Activated CD4-positive, alpha-beta T cell treated with anti-CD3 and anti-CD28 coated beads, Interleukin-2, Interleukin-6, amounts not matched to agents 100 ng/mL and 50 ng/mL, durations not matched to agents 16 hours and 8 hours (primary cell): ENCODE data around the gene GPR78.
A peak's percentile ranks its signal among the peaks of the same experiment; 100 is the strongest.

ENCODE experiments used
- DNase-seq: peaks from one replicate; pipeline ENCODE4 v3.0.0-alpha.2; 2020

The GPR78 gene

DNA sequence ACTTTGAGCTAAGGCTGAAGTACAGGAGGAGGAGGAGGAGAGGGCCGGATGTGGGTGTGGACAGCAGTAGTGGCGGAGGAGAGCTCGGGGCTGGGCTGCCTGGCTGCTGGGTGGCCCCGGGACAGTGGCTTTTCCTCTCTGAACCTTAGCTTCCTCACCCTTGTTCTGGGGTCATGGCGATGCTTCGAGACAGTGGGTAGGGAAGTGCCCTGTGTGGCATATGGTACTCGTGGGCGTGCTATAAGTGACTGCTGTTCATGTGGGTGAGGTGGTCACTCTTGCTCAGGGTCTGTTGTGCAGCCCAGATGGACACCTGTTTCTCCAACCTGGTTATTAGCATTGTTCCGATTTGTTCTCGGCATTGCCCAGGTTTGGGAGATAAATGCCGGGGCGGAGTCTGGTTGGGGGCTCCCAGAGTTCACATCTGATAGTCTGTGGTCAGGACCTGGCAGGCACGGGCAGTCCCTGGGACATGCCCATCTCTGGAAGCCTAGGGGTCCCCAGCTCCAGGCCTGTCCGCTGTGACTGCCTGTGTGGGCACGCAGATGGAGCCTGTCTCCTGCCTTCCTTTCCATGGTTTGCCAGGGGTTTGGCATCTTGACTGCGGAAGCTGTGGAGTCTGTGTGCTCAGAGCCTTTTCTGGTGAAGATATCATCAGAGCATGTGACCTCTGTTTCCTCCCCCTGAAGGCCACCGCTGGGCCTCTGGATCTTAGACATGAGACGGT lies 7.4 kb downstream of the GPR78 start:
- DNase-seq = no peak

DNA sequence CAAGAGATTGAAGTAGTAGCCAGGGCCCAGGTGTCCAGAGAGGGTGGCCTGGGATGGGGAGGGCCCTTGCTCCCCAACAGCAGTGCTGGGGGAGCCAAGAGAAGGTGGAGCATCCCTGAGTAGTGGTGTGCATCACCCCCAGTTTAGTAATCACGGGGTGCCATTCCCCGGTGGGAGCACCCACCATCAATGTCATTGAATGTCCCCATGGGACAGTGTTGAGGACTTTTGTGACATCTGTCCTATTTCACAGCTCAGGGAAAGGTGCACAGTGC lies 7.9 kb downstream of the GPR78 start:
- no peak for DNase-seq

DNA sequence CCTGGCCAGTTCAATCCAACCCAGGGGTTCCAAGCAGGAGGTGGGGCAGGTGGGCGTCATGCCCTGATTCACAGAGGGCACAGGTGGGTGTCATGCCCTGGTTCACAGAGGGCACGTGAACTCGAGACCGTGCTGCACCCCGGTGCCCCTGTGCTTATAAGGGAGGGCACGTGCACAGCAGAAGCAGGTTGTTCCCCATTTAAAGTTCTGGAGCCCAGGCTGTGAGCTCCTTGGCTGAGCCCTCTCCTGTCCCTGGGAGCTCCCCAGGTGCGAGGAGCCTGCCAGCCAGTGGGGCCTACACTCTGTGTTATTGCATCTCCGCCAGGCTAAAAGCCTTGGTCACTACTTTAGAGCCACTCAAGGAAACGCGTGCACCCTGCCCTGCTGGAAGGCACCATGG lies 9.1 kb downstream of the GPR78 start:
- no peak for DNase-seq

DNA sequence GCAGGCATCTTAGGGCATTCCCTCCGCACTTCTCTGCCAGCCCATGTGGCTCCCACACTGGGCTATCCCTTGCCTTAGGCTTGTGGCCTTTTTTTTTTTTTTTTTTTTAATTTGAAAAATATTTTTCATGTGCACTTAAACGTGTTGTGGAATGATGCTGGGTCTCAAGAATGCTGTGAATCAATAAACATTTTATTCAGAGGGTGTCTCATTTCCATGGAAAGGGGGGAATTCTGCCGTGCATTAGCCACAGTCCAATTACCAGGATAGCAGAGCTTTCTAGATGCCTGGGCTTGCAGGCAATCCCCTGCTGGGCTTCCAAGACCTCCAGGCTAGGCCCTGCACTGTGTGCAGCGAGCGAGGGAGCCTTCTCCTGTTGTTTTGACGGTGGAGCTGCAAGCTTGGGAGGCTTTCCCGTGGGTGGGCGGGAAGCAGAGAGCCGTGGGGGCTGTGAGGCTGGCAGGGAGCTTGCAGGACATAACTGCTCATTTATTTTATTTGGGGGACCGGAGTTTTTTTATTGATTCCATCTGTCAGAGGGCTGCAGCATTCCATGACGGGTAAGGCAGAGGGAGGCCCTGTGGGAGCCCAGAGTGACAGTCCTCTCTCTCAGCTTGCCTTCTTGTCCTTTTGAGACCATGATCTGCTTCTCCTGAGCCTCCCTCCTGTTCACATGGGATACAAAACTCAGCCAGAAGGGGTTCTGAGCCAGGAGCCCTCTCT lies 9.8 kb downstream of the GPR78 start:
- DNase-seq = no peak

DNA sequence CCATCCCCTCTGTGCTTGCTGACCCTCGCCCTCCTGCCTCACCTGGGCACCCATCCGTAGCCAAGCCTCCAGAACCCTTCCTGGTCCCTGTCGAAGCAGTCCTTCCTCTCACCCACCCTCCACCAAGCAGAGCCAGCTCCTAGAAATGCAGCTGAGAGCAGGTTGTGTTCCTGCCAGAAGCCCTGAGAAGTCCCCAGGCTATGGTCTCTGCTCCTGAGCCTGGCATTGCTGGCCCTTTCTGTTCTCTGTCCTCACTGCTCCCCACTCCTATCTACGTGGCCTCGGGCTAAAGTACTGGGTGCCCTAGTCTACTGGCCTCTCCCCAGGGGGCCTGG lies 10.3 kb downstream of the GPR78 start:
- DNase-seq = no peak

DNA sequence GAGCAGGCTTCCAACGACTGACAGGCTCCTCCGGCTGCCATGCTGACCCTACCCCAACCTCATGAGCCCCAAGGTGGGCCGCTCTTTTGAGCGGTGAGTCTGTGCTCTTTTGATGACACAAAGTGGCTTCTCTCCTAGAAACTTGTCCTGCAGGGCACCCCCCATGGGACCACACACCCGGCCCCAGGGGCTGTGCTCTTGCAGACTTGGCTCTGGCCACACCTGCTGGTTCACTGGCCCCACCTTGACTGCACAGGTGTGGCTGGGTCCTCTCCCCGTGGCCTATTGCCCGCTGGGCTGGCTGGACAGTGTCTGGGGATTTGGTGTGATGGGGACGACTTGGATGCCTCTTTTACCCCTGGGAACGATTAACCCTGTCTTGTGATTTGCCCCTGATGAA lies 10.9 kb downstream of the GPR78 start:
- no peak for DNase-seq

DNA sequence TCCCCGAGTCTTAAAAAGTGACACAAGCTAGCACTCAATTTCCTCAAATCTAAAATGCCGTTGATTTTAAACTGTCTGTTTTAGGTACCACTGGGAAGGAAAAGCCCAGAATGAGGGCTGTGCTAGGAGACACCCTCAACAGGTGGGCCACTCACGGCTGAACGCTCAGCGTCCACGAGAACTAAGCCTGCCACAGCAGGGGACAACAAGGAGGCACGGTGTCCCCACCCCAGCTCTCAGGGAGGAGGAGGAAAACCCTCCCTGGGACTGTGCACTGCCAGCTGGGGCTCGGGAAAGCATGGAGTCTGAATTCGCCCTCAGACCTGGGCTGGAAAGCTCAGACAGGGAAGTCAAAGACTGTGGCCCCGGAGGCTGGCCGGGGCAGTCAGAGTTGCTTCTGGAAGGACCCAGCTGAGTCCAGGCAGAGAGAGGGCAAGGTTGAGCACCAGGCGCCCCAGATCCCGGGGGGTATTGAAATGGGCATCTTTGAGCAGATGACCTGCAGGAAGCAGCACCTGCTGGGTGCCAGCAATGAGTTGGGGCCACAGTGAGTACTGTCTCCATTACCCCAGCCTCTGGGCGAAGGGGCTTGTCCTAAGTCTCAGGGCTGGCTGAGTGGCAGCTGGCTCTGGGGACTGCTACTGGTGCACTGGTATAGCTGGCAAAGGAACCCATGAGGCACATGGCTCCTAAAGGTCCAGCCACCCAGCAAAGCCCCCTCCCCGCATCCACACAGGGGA lies 11.6 kb downstream of the GPR78 start:
- no peak for DNase-seq

DNA sequence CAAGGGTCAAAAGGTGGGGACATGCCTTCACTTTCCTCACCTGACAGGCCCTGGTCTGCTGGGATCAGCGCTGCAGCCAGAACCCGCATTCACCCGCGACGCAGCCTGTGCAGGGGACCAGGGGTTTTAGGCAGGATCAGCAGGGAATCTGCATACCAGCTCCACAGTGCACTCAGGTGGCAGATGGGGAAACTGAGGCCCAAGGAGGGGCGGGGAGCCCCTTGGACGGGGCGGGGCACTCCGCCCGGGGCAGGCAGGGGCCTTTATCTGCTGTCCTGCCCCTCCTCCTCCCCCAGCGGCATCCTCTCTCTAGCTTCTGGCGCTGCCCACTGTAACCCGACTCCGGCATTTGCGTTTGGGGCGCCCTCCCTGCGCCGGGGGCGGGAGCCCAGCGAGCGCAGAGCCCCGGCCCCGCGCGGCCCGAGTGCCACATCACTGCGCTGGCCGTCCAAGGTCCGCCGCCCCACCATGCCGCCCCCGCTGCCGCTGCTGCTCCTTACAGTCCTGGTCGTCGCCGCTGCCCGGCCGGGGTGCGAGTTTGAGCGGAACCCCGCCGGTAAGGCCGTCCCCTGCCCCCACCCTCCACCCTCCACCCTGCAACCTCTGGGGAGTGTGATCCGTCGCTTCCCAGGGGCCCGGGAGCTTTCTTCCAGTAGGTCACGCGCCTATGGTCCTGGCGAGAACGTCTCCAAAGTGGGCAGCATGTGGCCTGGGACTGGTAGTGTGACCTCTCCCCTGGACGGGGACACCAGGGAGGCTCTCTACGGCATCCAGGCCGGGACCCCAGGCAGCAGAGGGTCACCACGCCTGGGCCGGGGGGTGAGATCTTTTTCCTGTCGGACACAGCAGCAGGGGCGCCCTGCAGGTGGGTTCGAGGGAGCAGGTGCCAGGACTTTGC lies 12.4 kb downstream of the GPR78 start, which contains the start of gene CPZ:
TSS of gene CPZ (plus strand) at position 400 of the 898 bp plus-strand sequence. CDS start at position 469, 69 bp downstream.
- DNase-seq = no peak

DNA sequence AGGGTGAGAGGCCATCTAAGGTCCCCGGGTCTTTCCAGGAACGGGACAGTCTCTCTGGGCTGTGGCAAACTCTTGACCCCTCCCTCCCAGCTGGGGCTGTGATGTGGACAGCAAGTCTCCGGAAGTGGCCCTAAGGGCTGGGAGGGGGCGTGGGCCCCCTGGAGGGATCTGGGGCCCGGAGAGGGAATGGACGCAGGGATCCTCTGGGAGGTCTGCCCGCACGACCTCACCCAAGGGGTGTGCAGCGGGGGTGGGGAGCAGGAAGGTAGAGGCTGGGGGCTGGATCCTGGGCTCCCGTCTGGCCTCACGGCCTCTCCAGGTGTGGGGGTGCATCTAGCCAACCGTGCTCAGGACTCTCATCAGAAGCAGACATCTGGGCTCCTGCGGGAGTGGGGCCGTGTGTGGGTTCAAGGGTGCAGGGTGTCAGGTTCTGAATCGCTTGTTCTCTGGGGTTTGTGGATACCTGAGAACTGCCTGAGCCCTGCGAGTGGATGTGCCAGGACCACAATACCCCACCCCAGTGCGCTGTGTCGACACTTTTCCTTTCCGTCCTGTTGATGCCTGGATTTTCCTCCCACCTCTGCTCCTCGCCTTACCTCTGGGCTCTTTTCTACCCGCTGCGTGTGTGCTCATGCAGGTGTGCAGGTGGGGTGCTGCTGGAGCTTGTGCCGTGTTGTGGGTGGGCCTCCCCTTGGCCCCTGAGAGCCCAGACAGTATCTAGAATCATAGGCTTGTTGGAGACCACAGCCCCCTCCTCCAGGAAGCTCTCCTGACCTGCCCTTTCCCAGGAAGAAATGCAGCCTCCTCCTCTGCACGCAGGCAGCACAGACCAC lies 13.3 kb downstream of the GPR78 start:
- no peak for DNase-seq

DNA sequence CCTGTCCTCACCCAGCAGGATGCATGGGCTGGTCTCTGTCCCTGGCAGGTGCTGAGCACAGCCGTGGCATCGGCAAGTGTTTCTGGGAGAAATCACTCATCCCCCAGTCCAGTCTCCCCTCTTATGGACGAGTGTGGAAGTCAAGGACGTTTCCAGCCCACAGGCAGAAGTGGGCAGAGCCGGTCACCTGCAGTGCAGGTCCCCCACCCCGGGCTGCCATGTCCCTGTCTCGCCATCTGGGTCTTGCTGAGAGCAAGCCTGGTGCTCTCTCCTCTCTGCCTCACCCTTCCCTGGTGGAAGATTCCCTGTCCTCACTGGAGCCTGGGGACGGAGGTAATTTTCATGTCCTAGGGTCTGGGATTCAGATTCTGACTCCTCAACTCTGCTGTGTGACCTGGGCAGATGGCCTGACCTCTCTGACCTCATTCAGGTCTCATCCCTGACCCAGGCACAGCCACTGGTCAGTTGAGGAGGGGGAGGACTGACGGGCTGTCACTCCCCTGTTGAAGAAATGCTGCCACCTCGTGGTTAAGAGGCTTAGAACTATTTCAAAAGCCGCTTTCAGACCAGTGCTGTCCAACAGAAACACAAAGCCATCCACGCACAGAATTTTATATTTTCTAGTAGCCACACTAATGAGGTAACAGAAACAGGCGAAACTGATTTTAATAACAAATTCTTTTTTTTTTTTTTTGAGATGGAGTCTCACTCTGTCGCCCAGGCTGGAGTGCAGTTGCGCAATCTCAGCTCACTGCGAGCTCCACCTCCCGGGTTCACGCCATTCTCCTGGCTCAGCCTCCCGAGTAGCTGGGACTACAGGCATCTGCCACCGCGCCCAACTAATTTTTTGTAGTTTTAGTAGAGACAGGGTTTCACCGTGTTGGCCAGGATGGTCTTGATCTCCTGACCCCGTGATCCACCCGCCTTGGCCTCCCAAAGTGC lies 14.2 kb downstream of the GPR78 start:
- peak; percentile 50 for DNase-seq

DNA sequence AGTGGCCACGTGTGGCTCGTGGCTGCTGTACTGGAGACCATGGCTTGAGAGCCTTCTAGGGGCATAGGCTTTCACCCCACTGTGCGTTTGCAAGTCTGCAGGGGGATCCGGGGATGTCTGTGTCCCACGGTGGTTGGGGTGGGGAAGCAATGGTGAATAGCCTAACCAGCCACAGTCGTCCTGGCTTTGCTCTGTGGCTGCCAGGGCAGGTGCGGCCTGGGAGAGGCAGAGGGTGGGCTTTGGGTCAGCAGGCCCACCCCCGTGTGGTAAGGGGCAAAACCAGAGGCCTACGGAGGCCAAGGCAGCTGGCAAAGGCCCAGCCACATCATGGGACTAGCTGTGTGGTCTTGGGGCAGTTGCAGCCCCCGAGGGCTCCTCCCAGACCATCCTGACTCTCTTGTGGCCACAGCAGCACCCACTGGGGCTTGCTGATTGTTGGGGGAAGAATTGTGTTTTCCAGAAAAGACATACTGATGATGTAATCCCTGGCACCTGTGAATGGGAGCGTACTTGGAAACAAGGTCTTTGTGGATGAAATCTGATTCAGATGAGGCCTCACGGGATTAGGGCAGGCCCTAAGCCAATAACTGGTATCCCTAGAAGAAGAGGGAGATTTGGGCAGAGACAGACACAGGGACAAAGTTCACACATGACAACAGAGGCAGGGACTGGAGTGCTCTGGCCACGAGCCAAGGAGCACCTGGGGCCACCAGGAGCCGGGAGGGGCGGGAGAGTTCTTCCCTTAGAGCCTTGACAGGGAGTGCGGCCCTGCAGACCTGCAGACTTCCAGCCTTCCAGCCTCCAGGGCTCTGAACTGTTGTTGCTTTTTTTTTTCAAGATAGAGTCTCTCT lies 15.3 kb downstream of the GPR78 start:
- DNase-seq = no peak

DNA sequence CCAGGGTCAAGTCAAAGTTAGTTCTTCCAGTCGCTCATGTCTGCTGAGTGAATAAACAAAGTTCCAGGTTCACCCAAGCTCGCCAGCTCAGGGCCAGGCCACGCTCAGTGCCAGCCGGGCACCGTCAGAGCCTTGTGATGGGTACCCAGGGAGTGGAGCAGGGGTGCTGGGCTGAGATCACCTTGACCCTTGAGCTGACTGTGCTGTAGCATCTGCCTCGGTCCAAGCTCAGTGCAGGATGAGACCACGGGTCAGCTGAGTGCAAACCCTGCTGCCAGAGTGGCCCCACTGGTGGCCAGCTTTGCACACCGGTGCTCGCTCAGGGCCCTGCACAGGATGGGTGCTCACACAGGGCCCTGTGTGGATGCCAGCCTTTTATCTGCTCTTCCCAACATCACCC lies 16.7 kb downstream of the GPR78 start:
- no peak for DNase-seq

DNA sequence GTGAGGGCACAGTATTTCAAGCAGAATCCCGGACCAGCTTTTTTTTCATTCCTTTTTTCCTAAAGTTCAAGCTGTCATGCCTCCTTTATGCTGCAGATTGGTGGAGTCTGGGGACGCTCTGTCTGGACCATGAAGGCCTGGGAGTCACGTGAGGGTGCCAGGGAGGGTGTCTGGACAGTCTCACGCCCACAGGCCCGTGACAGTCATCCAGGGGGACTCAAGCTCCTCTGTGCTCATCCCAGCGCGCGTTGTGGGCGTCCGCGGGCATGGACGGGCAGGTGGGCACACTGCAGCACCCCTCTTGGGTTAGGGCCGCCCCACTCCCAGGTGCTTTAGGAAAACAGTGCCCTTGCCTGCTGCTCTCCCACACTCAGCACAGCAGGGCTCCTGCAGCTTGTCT lies 17.1 kb downstream of the GPR78 start:
- no peak for DNase-seq

DNA sequence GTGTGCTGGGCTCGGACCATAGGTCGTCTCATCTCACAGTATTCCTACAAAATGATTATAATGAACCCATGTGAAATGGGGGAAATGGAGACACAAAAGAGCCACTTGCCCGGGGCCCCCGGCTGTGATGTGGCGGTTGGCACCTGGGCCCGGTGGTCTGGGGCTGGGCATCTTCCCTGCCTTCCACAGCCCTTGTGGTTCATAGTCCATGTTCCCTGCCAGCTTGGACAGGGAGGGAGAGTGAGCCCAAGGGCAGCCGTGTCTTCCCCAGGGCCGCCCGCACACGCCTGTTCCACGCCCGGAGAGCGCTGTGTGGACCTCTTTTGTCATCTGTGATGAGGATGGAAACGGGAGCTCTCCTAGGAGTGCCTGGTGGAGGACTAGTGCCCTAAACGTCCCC lies 17.6 kb downstream of the GPR78 start:
- no peak for DNase-seq

DNA sequence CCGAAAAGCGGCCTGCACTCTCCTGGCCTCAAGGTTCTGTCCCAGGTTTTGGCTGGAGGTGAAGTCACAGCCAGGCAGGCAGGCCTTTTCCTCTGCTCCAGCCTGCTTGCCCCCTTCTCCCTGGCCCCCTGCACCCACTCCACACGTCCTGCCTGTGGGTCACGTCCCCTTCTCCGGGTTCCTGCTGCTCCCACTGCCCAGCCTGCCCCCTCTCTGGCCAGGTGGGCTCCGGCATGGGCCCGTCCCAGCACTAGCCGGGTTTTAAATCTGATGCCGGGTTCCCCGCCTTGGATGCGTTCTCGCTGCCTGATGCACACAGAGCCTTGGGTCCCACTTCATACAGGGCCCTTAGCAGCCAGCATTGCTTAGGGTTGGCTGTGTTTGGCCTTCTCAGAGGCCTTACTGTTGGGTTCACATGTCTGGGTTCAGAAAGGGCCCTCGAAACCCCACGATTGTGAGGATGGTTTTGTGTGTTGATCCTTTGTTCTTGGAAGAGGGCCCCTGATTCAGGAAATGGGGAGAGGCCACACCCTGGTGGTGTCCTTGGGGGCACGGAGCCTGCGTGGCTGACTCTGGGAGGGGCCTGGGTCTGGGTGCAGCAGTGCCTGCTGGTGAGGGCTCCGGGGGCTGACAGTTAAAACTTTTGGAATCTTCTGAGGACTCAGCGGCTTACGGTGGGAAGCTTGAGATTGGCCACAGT lies 18.3 kb downstream of the GPR78 start:
- DNase-seq = no peak

DNA sequence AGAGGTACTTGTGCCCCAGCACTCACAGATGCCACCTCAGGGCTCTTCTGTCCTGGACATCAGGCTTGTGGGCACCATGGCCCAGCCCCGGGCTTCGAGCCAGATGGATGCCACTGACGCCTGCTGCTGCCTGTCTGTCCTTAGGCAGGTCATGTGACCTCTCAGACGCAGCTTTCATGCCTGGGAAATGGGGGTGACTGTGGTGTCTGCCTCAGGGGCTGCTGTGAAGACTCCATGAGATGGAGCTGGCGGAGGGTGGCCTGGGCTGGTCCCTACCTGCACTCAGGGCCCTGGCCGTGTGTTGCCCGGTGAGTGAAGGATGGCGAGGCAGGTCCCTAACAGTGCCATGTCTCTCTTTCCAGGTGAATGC lies 18.9 kb downstream of the GPR78 start:
- DNase-seq = no peak

DNA sequence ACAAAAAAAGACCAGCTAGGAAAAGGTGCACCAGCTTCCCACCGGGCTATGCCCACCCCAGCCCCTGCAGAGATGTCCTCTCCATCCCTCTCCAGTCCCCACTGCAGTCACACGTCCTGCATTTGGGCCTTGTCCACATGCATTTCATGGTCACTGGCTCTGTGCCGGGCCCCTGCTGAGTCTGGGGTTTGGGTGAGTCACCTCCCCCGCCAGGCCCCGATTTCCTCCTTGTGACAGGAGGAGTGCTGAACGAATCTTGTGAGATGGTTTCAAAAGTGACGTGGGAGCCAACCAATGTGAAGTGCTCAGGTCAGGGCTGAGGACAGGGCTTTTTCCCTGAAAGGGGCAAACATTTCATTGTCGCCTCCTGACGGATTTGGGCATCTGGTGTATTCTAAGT lies 19.5 kb downstream of the GPR78 start:
- peak; percentile 7 for DNase-seq

DNA sequence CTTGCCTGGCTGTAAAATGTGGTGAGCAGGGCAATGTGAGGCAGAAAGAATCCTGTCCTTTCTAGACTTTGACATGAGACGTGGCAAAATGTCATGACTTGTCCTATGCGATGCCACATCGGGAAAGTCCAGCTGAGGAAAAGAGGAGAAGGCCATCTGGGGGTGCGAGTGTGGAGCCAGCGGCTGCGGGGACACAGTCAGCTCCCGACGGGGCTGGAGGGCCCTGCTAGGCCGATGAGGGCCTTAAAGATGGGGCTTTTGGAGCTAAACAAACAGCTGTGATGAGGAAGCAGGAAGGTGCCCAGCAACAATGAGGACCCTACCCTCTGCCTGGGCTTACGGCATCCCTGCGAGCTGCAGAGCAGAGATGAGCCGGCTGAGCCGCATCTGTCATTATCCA lies 20.1 kb downstream of the GPR78 start:
- DNase-seq = no peak

DNA sequence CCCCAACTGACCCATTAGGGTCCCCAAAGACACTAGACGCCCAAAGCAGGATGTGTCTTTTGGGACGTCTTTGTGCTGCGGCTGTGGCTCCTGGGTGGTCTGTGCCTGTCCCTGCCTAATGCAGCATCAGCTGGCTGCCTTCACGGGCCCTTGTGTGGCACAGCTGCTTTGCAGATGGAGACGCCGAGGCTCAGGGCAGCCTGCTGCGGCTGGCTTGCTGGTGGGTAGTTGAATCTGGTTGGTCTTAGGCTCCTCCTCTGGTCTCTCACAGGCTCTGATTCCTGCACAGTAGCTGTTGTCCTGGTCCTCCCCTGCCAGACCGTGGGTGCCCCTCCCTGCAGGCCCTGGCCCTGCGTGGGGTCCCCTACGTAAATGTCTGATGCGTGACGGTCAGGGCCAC lies 20.5 kb downstream of the GPR78 start:
- no peak for DNase-seq

DNA sequence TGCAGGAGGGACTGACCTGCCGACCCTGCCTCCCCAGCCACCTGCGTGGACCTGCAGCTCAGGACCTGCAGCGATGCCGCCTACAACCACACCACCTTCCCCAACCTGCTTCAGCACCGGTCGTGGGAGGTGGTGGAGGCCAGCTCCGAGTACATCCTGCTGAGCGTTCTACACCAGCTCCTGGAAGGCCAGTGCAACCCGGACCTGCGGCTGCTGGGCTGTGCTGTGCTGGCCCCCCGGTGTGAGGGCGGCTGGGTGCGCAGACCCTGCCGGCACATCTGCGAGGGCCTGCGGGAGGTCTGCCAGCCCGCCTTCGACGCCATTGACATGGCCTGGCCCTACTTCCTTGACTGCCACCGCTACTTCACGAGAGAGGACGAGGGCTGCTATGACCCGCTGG lies 20.9 kb downstream of the GPR78 start:
- DNase-seq = no peak
